OCI-LY7 (cell line): ENCODE results near the gene YJEFN3. TPM values are rescaled to one million over a fixed set of nuclear protein-coding genes. Genes with fewer than 3 reads are reported as not detected.

Experiments
- BruUV-seq: library from RNA; stranded (reverse); fragments of 400-500 nt; replicated peaks from 2 replicates; lab custom pipeline; 2021; lab: Mats Ljungman, UMichigan
- CTCF ChIA-PET: fragments of 300-600 bp; sonication (Branson Sonifier 250); formaldehyde crosslinking; loops from one replicate; lab custom pipeline; 2022; ENCODE audit warnings: antibody characterized with exemption; ENCODE audit not compliant: unreplicated experiment; lab: Charles Lee
- POLR2A ChIA-PET: fragments of 300-600 bp; sonication (Branson Sonifier 250); formaldehyde crosslinking; loops from one replicate; lab custom pipeline; 2022; ENCODE audit warnings: antibody characterized with exemption; lab: Charles Lee
- DNase-seq: peaks from one replicate; pipeline ENCODE4 v3.0.0-alpha.2; 2015; ENCODE audit warnings: low spot score
- H2AFZ ChIP-seq: fragments of 200-600 bp; sonication (generic), shearing (Covaris generic); 2 replicates; pipeline ENCODE4 v1.6.1; 2014; ENCODE audit warnings: mild to moderate bottlenecking, antibody characterized with exemption, low read length, moderate library complexity
- H3K27ac ChIP-seq: fragments of 200-600 bp; sonication (generic); 2 replicates; pipeline ENCODE4 v1.5.1; 2014; ENCODE audit warnings: mixed run types, low read depth, mild to moderate bottlenecking, moderate library complexity, low read length, inconsistent platforms; ENCODE audit not compliant: poor library complexity, severe bottlenecking
- H3K36me3 ChIP-seq: fragments of 200-600 bp; sonication (generic); 2 replicates; pipeline ENCODE4 v1.6.1; 2014; ENCODE audit warnings: mild to moderate bottlenecking, antibody characterized with exemption, low read length, moderate library complexity, mixed read lengths; ENCODE audit not compliant: insufficient read depth
- H3K4me1 ChIP-seq: fragments of 200-600 bp; sonication (generic); 2 replicates; pipeline ENCODE4 v1.5.1; 2014; ENCODE audit warnings: mild to moderate bottlenecking, low read length; ENCODE audit not compliant: insufficient read depth, poor library complexity, severe bottlenecking
- H3K4me2 ChIP-seq: fragments of 200-600 bp; sonication (generic); 2 replicates; pipeline ENCODE4 v1.6.1; 2014; ENCODE audit warnings: mild to moderate bottlenecking, low read length
- H3K4me3 ChIP-seq: fragments of 200-600 bp; sonication (generic); 2 replicates; pipeline ENCODE4 v1.5.1; 2014; ENCODE audit warnings: mild to moderate bottlenecking, low read depth, low read length; ENCODE audit not compliant: poor library complexity, severe bottlenecking
- H3K79me2 ChIP-seq: fragments of 200-600 bp; sonication (generic); 2 replicates; pipeline ENCODE4 v1.6.1; 2016; ENCODE audit warnings: low read depth, mild to moderate bottlenecking, low read length, moderate library complexity, mixed read lengths; ENCODE audit not compliant: insufficient read depth
- H3K9me2 ChIP-seq: fragments of 200-600 bp; sonication (generic); 2 replicates; pipeline ENCODE4 v1.6.1; 2016; ENCODE audit warnings: mild to moderate bottlenecking, low read length, mixed read lengths; ENCODE audit not compliant: insufficient read depth
- H3K9me3 ChIP-seq: fragments of 200-600 bp; sonication (generic); 2 replicates; pipeline ENCODE4 v1.6.1; 2014; ENCODE audit warnings: mild to moderate bottlenecking, mixed run types, low read length, mixed read lengths
- H4K20me1 ChIP-seq: fragments of 200-600 bp; sonication (generic); 2 replicates; pipeline ENCODE4 v1.6.1; 2014; ENCODE audit warnings: mild to moderate bottlenecking, antibody characterized with exemption, low read length, moderate library complexity, mixed read lengths; ENCODE audit not compliant: insufficient read depth
- CTCF ChIP-seq: fragments of 200-600 bp; sonication (generic); conservative IDR thresholded peaks from 2 replicates; pipeline ENCODE4 v1.5.1; 2014; ENCODE audit warnings: mild to moderate bottlenecking, antibody characterized with exemption, low read length, moderate library complexity, mixed read lengths
- EZH2phosphoT487 ChIP-seq: fragments of 200-600 bp; sonication (generic); IDR thresholded peaks from 2 replicates; pipeline ENCODE4 v1.6.1; 2018; ENCODE audit warnings: low read depth, borderline replicate concordance, mild to moderate bottlenecking, mixed run types, antibody characterized with exemption, low read length, moderate library complexity, mixed read lengths
- intact Hi-C: fragments of 100-400 bp; cut with micrococcal nuclease; formaldehyde crosslinking; loops from one replicate; pipeline ENCODE4 v1.10.0; 2022; ENCODE audit not compliant: unreplicated experiment
- total RNA-seq, 2 experiments: library from RNA; depleted of rRNA in 1 of 2; stranded (reverse); fragments of >200 nt in 1 of 2; shearing (Covaris generic) in 1 of 2; gene quantifications; 2 replicates each; pipeline ENCODE4 v1.2.3, GENCODE V29; 2014 to 2022

YJEFN3 gene
- total RNA-seq, 2 experiments from 2014 or later = 5.4 to 35.3 TPM

GRCh38 chr19:19543101-19543500 is 14.4 kb downstream of the YJEFN3 start:
- BruUV-seq = no TSS peak
- intact Hi-C loops = no loop called here
- POLR2A ChIA-PET = interaction anchor here (0.6 kb wide), 1 partner anchor 225 kb away, joined by 5 read pairs; no protein-coding TSS in a partner anchor

GRCh38 chr19:19543640-19544039 is 14.9 kb downstream of the YJEFN3 start:
- H3K4me3 ChIP-seq = no peak overlapping the region
- no peaks in the 10 kb centered on the region for H4K20me1 ChIP-seq
- no peak for DNase-seq
- intact Hi-C loops = no loop called here
- no peaks in the 10 kb centered on the region for H3K36me3 ChIP-seq
- ChIA-PET POLR2A (interaction anchor here (0.6 kb wide), 1 partner anchor 224 kb away, joined by 5 read pairs; no protein-coding TSS in a partner anchor), CTCF (no interaction called here)
- no TSS peak for BruUV-seq
- H3K79me2 ChIP-seq = no peaks in the 10 kb centered on the region
- no peak overlapping the region for H3K4me2 ChIP-seq
- H3K9me2 ChIP-seq = no peaks in the 10 kb centered on the region
- H3K9me3 ChIP-seq = no peaks in the 10 kb centered on the region
- no peak for TF ChIP-seq EZH2phosphoT487
- TF ChIP-seq CTCF = no peak
- no peak overlapping the region for H2AFZ ChIP-seq
- peaks cover 6% of the 10 kb centered on the region for H3K4me1 ChIP-seq
- H3K27ac ChIP-seq = no peak overlapping the region

More at GRCh38 chr19:19543101-19543500, 14.4 kb downstream of the YJEFN3 start:
- H4K20me1 ChIP-seq = no peaks in the 10 kb centered on the region
- H3K4me1 ChIP-seq = peaks cover 12% of the 10 kb centered on the region
- H3K79me2 ChIP-seq = no peaks in the 10 kb centered on the region
- no peaks in the 10 kb centered on the region for H3K36me3 ChIP-seq
- no peak for DNase-seq
- H2AFZ ChIP-seq = no peak overlapping the region
- TF ChIP-seq CTCF = no peak
- no peak for TF ChIP-seq EZH2phosphoT487
- no peaks in the 10 kb centered on the region for H3K9me3 ChIP-seq
- CTCF ChIA-PET = no interaction called here
- no peak overlapping the region for H3K27ac ChIP-seq
- no peak overlapping the region for H3K4me3 ChIP-seq
- no peaks in the 10 kb centered on the region for H3K9me2 ChIP-seq
- H3K4me2 ChIP-seq = no peak overlapping the region

GRCh38 chr19:19544257-19544953 is 15.7 kb downstream of the YJEFN3 start:
- ChIA-PET CTCF (no interaction called here), POLR2A (no interaction called here)
- DNase-seq = no peak
- intact Hi-C loops = no loop called here
- no peaks in the 10 kb centered on the region for H4K20me1 ChIP-seq
- no peak overlapping the region for H3K4me3 ChIP-seq
- H3K4me2 ChIP-seq = no peak overlapping the region
- no peak overlapping the region for H3K27ac ChIP-seq
- no peaks in the 10 kb centered on the region for H3K9me2 ChIP-seq
- no peaks in the 10 kb centered on the region for H3K9me3 ChIP-seq
- no peaks in the 10 kb centered on the region for H3K79me2 ChIP-seq
- peaks cover 5% of the 10 kb centered on the region for H3K4me1 ChIP-seq
- no peak for TF ChIP-seq CTCF
- TF ChIP-seq EZH2phosphoT487 = no peak
- BruUV-seq = no TSS peak
- H3K36me3 ChIP-seq = no peaks in the 10 kb centered on the region
- H2AFZ ChIP-seq = no peak overlapping the region
